ENCODE results near the gene MCL1. TPM values are rescaled to one million over a fixed set of nuclear protein-coding genes. Genes with fewer than 3 reads are reported as not detected.

The MCL1 gene
- polyA plus RNA-seq, 1 donor (not counting 4 experiments of a cell fraction or from before 2014, with no cell fraction given), result 237 TPM

GRCh38 chr1:150613061-150613920 is 33.9 kb upstream of the MCL1 start:
- Histone ChIP-seq H3K9me3 (ENCODE audit: control insufficient read depth, low read depth, low read length) (no peaks in the 10 kb centered on the region), H3K4me3 (ENCODE audit: control insufficient read depth in 2 of 3, extremely low read depth in 1 of 3, insufficient read depth in 2 of 3, low read depth in 1 of 3, low read length in 3 of 3) (peak overlapping the region in 2 of 3 experiments; percentile 6 to 11), H3K36me3 (ENCODE audit: control insufficient read depth in 2 of 2, extremely low read depth in 1 of 2, insufficient read depth in 2 of 2, low read length in 2 of 2) (peaks cover 7 to 20% of the 10 kb centered on the region in 2 experiments), H3K9ac (ENCODE audit: control insufficient read depth, extremely low read depth, insufficient read depth, low read length) (peak overlapping the region; percentile 42), H3K4me1 (ENCODE audit: control insufficient read depth, extremely low read depth, insufficient read depth, low read length) (peaks cover 42% of the 10 kb centered on the region), H2AFZ (ENCODE audit: control insufficient read depth, low read length) (no peak overlapping the region), H3K79me2 (ENCODE audit: control insufficient read depth, insufficient read depth, low read length) (no peaks in the 10 kb centered on the region), H4K20me1 (ENCODE audit: control insufficient read depth, extremely low read depth, insufficient read depth, low read length) (no peaks in the 10 kb centered on the region), H3K27me3 (ENCODE audit: control insufficient read depth, extremely low read depth, insufficient read depth, low read length) (no peaks in the 10 kb centered on the region), H3K9me1 (ENCODE audit: control insufficient read depth, extremely low read depth, insufficient read depth, low read length) (no peaks in the 10 kb centered on the region), H3K4me2 (ENCODE audit: control insufficient read depth, extremely low read depth, insufficient read depth, low read depth, low read length) (peak overlapping the region; percentile 78), H3K27ac (ENCODE audit: control insufficient read depth, insufficient read depth, low read length) (peak overlapping the region; percentile 91)
- DNase-seq (ENCODE audit: low read depth, low spot score), result no peak
- dilution Hi-C loops (cut with MboI; ENCODE audit: extremely low pct_ligation_motif_present, low sequenced_read_pairs), result no loop called here
- TF ChIP-seq, protein P1, sequence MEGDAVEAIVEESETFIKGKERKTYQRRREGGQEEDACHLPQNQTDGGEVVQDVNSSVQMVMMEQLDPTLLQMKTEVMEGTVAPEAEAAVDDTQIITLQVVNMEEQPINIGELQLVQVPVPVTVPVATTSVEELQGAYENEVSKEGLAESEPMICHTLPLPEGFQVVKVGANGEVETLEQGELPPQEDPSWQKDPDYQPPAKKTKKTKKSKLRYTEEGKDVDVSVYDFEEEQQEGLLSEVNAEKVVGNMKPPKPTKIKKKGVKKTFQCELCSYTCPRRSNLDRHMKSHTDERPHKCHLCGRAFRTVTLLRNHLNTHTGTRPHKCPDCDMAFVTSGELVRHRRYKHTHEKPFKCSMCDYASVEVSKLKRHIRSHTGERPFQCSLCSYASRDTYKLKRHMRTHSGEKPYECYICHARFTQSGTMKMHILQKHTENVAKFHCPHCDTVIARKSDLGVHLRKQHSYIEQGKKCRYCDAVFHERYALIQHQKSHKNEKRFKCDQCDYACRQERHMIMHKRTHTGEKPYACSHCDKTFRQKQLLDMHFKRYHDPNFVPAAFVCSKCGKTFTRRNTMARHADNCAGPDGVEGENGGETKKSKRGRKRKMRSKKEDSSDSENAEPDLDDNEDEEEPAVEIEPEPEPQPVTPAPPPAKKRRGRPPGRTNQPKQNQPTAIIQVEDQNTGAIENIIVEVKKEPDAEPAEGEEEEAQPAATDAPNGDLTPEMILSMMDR (optimal IDR thresholded peaks at IDR 0.05 in 1 of 3, IDR thresholded peaks at IDR 0.05 in 1 of 3, conservative IDR thresholded peaks at IDR 0.05 in 1 of 3; ENCODE audit: extremely low read depth in 1 of 3, insufficient read depth in 2 of 3, low read length in 3 of 3), result no peak
- no peak for TF ChIP-seq EZH2 (IDR thresholded peaks at IDR 0.05; ENCODE audit: low read length)
- peak; percentile 87 for FAIRE-seq

DNA sequence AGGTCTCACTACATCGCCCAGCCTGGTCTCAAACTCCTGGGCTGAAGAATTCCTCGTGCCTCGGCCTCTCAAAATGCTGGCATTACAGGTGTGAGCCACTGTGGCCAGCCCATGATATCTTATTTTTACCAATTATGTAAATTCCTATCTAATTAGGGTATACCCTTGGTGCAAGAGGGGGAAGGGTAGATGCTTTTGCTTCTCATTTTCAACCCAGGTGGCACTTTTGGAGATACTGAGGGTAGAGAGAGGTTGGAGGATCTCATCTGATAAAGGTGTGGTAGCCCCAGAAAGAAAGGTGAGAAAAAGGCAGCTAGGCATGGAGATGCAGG is 32.6 kb upstream of the MCL1 start:
- peak overlapping the region; percentile 62 for H3K9ac ChIP-seq (ENCODE audit: control insufficient read depth, extremely low read depth, insufficient read depth, low read length)
- no peaks in the 10 kb centered on the region for H3K27me3 ChIP-seq (ENCODE audit: control insufficient read depth, extremely low read depth, insufficient read depth, low read length)
- TF ChIP-seq EZH2 (IDR thresholded peaks at IDR 0.05; ENCODE audit: low read length), result no peak
- TF ChIP-seq, protein P1 (optimal IDR thresholded peaks at IDR 0.05 in 1 of 3, IDR thresholded peaks at IDR 0.05 in 1 of 3, conservative IDR thresholded peaks at IDR 0.05 in 1 of 3; ENCODE audit: extremely low read depth in 1 of 3, insufficient read depth in 2 of 3, low read length in 3 of 3), result no peak
- H3K27ac ChIP-seq (ENCODE audit: control insufficient read depth, insufficient read depth, low read length), result peak overlapping the region; percentile 91
- FAIRE-seq (no peak), DNase-seq (ENCODE audit: low read depth, low spot score) (no peak)
- dilution Hi-C loops (cut with MboI; ENCODE audit: extremely low pct_ligation_motif_present, low sequenced_read_pairs), result no loop called here
- H3K4me3 ChIP-seq (ENCODE audit: control insufficient read depth in 2 of 3, extremely low read depth in 1 of 3, insufficient read depth in 2 of 3, low read depth in 1 of 3, low read length in 3 of 3), result peak overlapping the region in 1 of 3 experiments; percentile 2
- H4K20me1 ChIP-seq (ENCODE audit: control insufficient read depth, extremely low read depth, insufficient read depth, low read length), result no peaks in the 10 kb centered on the region
- H3K79me2 ChIP-seq (ENCODE audit: control insufficient read depth, insufficient read depth, low read length), result peaks cover 1% of the 10 kb centered on the region
- H2AFZ ChIP-seq (ENCODE audit: control insufficient read depth, low read length), result no peak overlapping the region
- peaks cover 5 to 14% of the 10 kb centered on the region in 2 experiments for H3K36me3 ChIP-seq (ENCODE audit: control insufficient read depth in 2 of 2, extremely low read depth in 1 of 2, insufficient read depth in 2 of 2, low read length in 2 of 2)
- peak overlapping the region; percentile 13 for H3K4me2 ChIP-seq (ENCODE audit: control insufficient read depth, extremely low read depth, insufficient read depth, low read depth, low read length)
- H3K9me3 ChIP-seq (ENCODE audit: control insufficient read depth, low read depth, low read length), result no peaks in the 10 kb centered on the region
- H3K4me1 ChIP-seq (ENCODE audit: control insufficient read depth, extremely low read depth, insufficient read depth, low read length), result peaks cover 42% of the 10 kb centered on the region
- no peaks in the 10 kb centered on the region for H3K9me1 ChIP-seq (ENCODE audit: control insufficient read depth, extremely low read depth, insufficient read depth, low read length)
